Measurements from ENCODE around the gene ABCB11. TPM values are rescaled to one million over a fixed set of nuclear protein-coding genes. Genes with fewer than 3 reads are reported as not detected.

ABCB11 gene
- total RNA-seq (2021; ENCODE audit: unreplicated experiment) (0.05 TPM), Bru-seq, nascent RNA (percentile 3 among the genes with signal in this experiment), BruChase-seq, experiment 1, labeled RNA remaining after a 2-hour chase (percentile 1 among the genes with signal in this experiment), BruChase-seq, experiment 2, labeled RNA remaining after a 6-hour chase (percentile 2 among the genes with signal in this experiment)
- not detected for polyA plus RNA-seq (2012; ENCODE audit: insufficient read length)
- long read RNA-seq: 0 reads

GRCh38 chr2:169031202-169031601, at the start of gene ABCB11:
Gene ABCB11 (minus strand): TSS chr2:169031324. CDS start chr2:169018125, 13,199 bp downstream.
- BruUV-seq (replicated peaks): no TSS peak
- no peaks in the 10 kb centered on the region for H3K36me3 ChIP-seq (ENCODE audit: control insufficient read depth, insufficient read depth, low read length)
- ChIA-PET POLR2A (no interaction called here), CTCF (no interaction called here)
- no peak for DNase-seq (ENCODE audit: low read depth, low spot score)
- intact Hi-C loops (cut with micrococcal nuclease; ENCODE audit: unreplicated experiment): no loop called here
- H3K27ac ChIP-seq (ENCODE audit: low read length): no peak within 1 kb of the TSS
- H3K4me1 ChIP-seq (ENCODE audit: control insufficient read depth, insufficient read depth, low read length): no peaks in the 10 kb centered on the region
- H3K27me3 ChIP-seq (ENCODE audit: control insufficient read depth, insufficient read depth, low read length): no peaks in the 10 kb centered on the region
- no peak within 1 kb of the TSS for H3K4me3 ChIP-seq (ENCODE audit: low read depth in 2 of 2, low read length in 2 of 2)
- no peak for ATAC-seq
- no peaks in the 10 kb centered on the region for H3K9me3 ChIP-seq (ENCODE audit: control insufficient read depth, insufficient read depth, low read depth, low read length)
- TF ChIP-seq POLR2AphosphoS5 (IDR thresholded peaks at IDR 0.05; ENCODE audit: low read depth, low read length) (no peak), TCF7L2 (IDR thresholded peaks at IDR 0.05; ENCODE audit: low read depth, low read length) (no peak), SIN3A (IDR thresholded peaks at IDR 0.05; ENCODE audit: borderline replicate concordance, insufficient read depth, low read depth, low read length) (no peak), REST (IDR thresholded peaks at IDR 0.05; ENCODE audit: insufficient read depth in 1 of 2, low read depth in 2 of 2, low read length in 1 of 2) (no peak)
- TF ChIP-seq, protein P1, sequence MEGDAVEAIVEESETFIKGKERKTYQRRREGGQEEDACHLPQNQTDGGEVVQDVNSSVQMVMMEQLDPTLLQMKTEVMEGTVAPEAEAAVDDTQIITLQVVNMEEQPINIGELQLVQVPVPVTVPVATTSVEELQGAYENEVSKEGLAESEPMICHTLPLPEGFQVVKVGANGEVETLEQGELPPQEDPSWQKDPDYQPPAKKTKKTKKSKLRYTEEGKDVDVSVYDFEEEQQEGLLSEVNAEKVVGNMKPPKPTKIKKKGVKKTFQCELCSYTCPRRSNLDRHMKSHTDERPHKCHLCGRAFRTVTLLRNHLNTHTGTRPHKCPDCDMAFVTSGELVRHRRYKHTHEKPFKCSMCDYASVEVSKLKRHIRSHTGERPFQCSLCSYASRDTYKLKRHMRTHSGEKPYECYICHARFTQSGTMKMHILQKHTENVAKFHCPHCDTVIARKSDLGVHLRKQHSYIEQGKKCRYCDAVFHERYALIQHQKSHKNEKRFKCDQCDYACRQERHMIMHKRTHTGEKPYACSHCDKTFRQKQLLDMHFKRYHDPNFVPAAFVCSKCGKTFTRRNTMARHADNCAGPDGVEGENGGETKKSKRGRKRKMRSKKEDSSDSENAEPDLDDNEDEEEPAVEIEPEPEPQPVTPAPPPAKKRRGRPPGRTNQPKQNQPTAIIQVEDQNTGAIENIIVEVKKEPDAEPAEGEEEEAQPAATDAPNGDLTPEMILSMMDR (IDR thresholded peaks at IDR 0.05): no peak
- in situ Hi-C loops (cut with HindIII; ENCODE audit: low pct_unique_long_range_greater_than_20kb, low sequenced_read_pairs): no loop called here

GRCh38 chr2:169080250-169081069, 49.3 kb upstream of the ABCB11 start:
- ChIA-PET POLR2A (no interaction called here), CTCF (no interaction called here)
- no peaks in the 10 kb centered on the region for H3K36me3 ChIP-seq (ENCODE audit: control insufficient read depth, insufficient read depth, low read length)
- DNase-seq (ENCODE audit: low read depth, low spot score): no peak
- no peak for ATAC-seq
- no peaks in the 10 kb centered on the region for H3K9me3 ChIP-seq (ENCODE audit: control insufficient read depth, insufficient read depth, low read depth, low read length)
- H3K4me1 ChIP-seq (ENCODE audit: control insufficient read depth, insufficient read depth, low read length): no peaks in the 10 kb centered on the region
- BruUV-seq (replicated peaks): no TSS peak
- intact Hi-C loops (cut with micrococcal nuclease; ENCODE audit: unreplicated experiment) (no loop called here), in situ Hi-C loops (cut with HindIII; ENCODE audit: low pct_unique_long_range_greater_than_20kb, low sequenced_read_pairs) (no loop called here)
- H3K27me3 ChIP-seq (ENCODE audit: control insufficient read depth, insufficient read depth, low read length): no peaks in the 10 kb centered on the region
- no peak overlapping the region for H3K27ac ChIP-seq (ENCODE audit: low read length)
- TF ChIP-seq TCF7L2 (IDR thresholded peaks at IDR 0.05; ENCODE audit: low read depth, low read length) (no peak), SIN3A (IDR thresholded peaks at IDR 0.05; ENCODE audit: borderline replicate concordance, insufficient read depth, low read depth, low read length) (no peak), POLR2AphosphoS5 (IDR thresholded peaks at IDR 0.05; ENCODE audit: low read depth, low read length) (no peak), REST (IDR thresholded peaks at IDR 0.05; ENCODE audit: insufficient read depth in 1 of 2, low read depth in 2 of 2, low read length in 1 of 2) (no peak)
- TF ChIP-seq, protein P1 (IDR thresholded peaks at IDR 0.05): no peak
- H3K4me3 ChIP-seq (ENCODE audit: low read depth in 2 of 2, low read length in 2 of 2): no peak overlapping the region
